GM23338 (cell line): Measurements from ENCODE around the gene RASL11A.

Experiments
- EZH2 ChIP-seq: fragments of 200-600 bp; sonication (generic); IDR thresholded peaks from one replicate; pipeline ENCODE4 v1.8.0; 2017; ENCODE audit warnings: antibody characterized with exemption, mild to moderate bottlenecking, low read depth; ENCODE audit not compliant: unreplicated experiment
- TF ChIP-seq, protein P1 (sequence below), 2 experiments: fragments of 200-600 bp in 1 of 2; sonication (generic) in 1 of 2; conservative IDR thresholded peaks; 2 replicates each; pipeline versions ENCODE4 v1.5.1 to v1.6.1; 2016 to 2017; ENCODE audit warnings: antibody characterized with exemption in 2 of 2, low read depth in 2 of 2, mild to moderate bottlenecking in 2 of 2, moderate library complexity in 1 of 2
- TF ChIP-seq, protein P2 (sequence below): IDR thresholded peaks from one replicate; pipeline ENCODE4 v1.6.1; 2018; ENCODE audit warnings: antibody characterized with exemption; ENCODE audit not compliant: unreplicated experiment

DNA sequence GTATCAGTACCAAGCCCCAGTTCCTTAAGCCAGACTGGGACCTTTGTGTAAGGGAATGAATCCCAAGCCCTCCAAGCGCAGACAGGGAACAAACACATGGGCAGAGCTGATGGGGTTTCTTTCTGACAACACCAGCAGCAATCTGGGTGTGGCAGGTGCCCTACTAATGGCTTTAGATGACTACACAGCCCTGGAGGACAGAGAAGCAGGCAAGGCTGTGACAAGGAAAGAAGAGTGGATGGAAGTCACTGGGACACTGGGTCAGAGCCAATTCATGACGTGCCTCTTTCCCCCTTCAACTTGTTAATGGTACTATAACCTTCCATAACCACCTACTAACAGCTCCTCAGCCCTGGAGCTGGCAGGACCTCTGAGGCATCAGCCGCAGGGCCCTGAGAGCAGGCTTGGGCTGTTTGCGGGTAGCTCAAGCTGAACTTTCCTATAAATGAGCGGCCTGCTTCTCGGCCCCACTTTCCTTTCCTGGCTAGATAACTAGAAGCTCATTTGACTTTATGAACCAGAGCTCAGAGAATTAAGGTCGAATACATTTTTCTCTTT is 38.9 kb downstream of the RASL11A start:
- TF ChIP-seq, protein P1, sequence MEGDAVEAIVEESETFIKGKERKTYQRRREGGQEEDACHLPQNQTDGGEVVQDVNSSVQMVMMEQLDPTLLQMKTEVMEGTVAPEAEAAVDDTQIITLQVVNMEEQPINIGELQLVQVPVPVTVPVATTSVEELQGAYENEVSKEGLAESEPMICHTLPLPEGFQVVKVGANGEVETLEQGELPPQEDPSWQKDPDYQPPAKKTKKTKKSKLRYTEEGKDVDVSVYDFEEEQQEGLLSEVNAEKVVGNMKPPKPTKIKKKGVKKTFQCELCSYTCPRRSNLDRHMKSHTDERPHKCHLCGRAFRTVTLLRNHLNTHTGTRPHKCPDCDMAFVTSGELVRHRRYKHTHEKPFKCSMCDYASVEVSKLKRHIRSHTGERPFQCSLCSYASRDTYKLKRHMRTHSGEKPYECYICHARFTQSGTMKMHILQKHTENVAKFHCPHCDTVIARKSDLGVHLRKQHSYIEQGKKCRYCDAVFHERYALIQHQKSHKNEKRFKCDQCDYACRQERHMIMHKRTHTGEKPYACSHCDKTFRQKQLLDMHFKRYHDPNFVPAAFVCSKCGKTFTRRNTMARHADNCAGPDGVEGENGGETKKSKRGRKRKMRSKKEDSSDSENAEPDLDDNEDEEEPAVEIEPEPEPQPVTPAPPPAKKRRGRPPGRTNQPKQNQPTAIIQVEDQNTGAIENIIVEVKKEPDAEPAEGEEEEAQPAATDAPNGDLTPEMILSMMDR (conservative IDR thresholded peaks at IDR 0.05; ENCODE audit: low read depth in 2 of 2), result no peak
- no peak for TF ChIP-seq EZH2
- TF ChIP-seq, protein P2, sequence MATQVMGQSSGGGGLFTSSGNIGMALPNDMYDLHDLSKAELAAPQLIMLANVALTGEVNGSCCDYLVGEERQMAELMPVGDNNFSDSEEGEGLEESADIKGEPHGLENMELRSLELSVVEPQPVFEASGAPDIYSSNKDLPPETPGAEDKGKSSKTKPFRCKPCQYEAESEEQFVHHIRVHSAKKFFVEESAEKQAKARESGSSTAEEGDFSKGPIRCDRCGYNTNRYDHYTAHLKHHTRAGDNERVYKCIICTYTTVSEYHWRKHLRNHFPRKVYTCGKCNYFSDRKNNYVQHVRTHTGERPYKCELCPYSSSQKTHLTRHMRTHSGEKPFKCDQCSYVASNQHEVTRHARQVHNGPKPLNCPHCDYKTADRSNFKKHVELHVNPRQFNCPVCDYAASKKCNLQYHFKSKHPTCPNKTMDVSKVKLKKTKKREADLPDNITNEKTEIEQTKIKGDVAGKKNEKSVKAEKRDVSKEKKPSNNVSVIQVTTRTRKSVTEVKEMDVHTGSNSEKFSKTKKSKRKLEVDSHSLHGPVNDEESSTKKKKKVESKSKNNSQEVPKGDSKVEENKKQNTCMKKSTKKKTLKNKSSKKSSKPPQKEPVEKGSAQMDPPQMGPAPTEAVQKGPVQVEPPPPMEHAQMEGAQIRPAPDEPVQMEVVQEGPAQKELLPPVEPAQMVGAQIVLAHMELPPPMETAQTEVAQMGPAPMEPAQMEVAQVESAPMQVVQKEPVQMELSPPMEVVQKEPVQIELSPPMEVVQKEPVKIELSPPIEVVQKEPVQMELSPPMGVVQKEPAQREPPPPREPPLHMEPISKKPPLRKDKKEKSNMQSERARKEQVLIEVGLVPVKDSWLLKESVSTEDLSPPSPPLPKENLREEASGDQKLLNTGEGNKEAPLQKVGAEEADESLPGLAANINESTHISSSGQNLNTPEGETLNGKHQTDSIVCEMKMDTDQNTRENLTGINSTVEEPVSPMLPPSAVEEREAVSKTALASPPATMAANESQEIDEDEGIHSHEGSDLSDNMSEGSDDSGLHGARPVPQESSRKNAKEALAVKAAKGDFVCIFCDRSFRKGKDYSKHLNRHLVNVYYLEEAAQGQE, result no peak
